Endothelial cell of umbilical vein (primary cell): Measurements from ENCODE around the gene CALN1. TPM values are rescaled to one million over a fixed set of nuclear protein-coding genes. Genes with fewer than 3 reads are reported as not detected.

Experiments
- BruUV-seq: library from RNA; stranded (reverse); fragments of 400-500 nt; replicated peaks from 2 replicates; lab custom pipeline; 2021; lab: Mats Ljungman, UMichigan
- CTCF ChIA-PET: fragments of 300-600, 350-600 bp; sonication (Branson Sonifier 250); formaldehyde crosslinking; loops from one replicate; lab custom pipeline; 2021; ENCODE audit warnings: antibody characterized with exemption, inconsistent platforms; lab: Charles Lee
- POLR2A ChIA-PET: fragments of 300-600, 350-600 bp; sonication (Branson Sonifier 250); formaldehyde crosslinking; loops from one replicate; lab custom pipeline; 2021; ENCODE audit warnings: antibody characterized with exemption, inconsistent platforms; lab: Charles Lee
- DNase-seq: peaks from one replicate; pipeline ENCODE4 v3.0.0-alpha.2; 2011; ENCODE audit warnings: low read depth, low spot score
- FAIRE-seq: peaks from 2 replicates; lab custom pipeline; 2011; peaks lifted over from hg19 to GRCh38; lab: Jason Lieb, UNC
- H2AFZ ChIP-seq: 2 replicates; pipeline ENCODE4 v1.6.0; 2012; ENCODE audit warnings: low read depth, low read length, control low read depth, inconsistent platforms
- H3K27ac ChIP-seq: 2 replicates; pipeline ENCODE4 v1.5.1; 2011; ENCODE audit warnings: low read depth, mild to moderate bottlenecking, control low read depth, low read length, moderate library complexity; ENCODE audit not compliant: insufficient read depth
- H3K27me3 ChIP-seq, 2 experiments: 2 replicates each; pipeline versions ENCODE4 v1.6.0 to v1.6.1; 2011; ENCODE audit warnings: low read length in 2 of 2, mixed read lengths in 1 of 2; ENCODE audit not compliant: control insufficient read depth in 2 of 2, insufficient read depth in 2 of 2
- H3K36me3 ChIP-seq, 2 experiments: 2 replicates in 1 of 2; 3 replicates in 1 of 2; pipeline ENCODE4 v1.5.1; 2011; ENCODE audit warnings: low read length in 2 of 2, mild to moderate bottlenecking in 1 of 2, moderate library complexity in 1 of 2; ENCODE audit not compliant: control insufficient read depth in 2 of 2, insufficient read depth in 2 of 2; ENCODE audit errors: extremely low read depth in 1 of 2
- H3K4me1 ChIP-seq: 3 replicates; pipeline ENCODE4 v1.5.1; 2011; ENCODE audit warnings: mild to moderate bottlenecking, low read length; ENCODE audit not compliant: control insufficient read depth, insufficient read depth; ENCODE audit errors: extremely low read depth
- H3K4me2 ChIP-seq: 2 replicates; pipeline ENCODE4 v1.6.1; 2011; ENCODE audit warnings: low read length, control low read depth, mixed read lengths; ENCODE audit not compliant: insufficient read depth
- H3K4me3 ChIP-seq, 3 experiments: fragments of 200-600 bp in 1 of 3; sonication (generic), shearing (Covaris generic) in 1 of 3; replicated peaks in 1 of 3; 2 replicates each; pipeline ENCODE4 v1.5.1; 2011 to 2016; ENCODE audit warnings: control low read depth in 3 of 3, low read length in 3 of 3, mild to moderate bottlenecking in 2 of 3, inconsistent platforms in 1 of 3, low read depth in 1 of 3, moderate library complexity in 1 of 3; ENCODE audit not compliant: insufficient read depth in 1 of 3
- H3K79me2 ChIP-seq: 2 replicates; pipeline ENCODE4 v1.6.0; 2012; ENCODE audit warnings: low read length, inconsistent platforms; ENCODE audit not compliant: control insufficient read depth, insufficient read depth
- H3K9ac ChIP-seq: replicated peaks from 2 replicates; pipeline ENCODE3; 2011; ENCODE audit warnings: low read length, control low read depth; ENCODE audit not compliant: insufficient read depth; ENCODE audit errors: extremely low read depth
- H3K9me1 ChIP-seq: replicated peaks from 3 replicates; pipeline ENCODE4 v1.6.0; 2011; ENCODE audit warnings: mild to moderate bottlenecking, low read length; ENCODE audit not compliant: control insufficient read depth, insufficient read depth; ENCODE audit errors: extremely low read depth
- H3K9me3 ChIP-seq: replicated peaks from 2 replicates; pipeline ENCODE4 v1.5.1; 2012; ENCODE audit warnings: low read length, inconsistent platforms; ENCODE audit not compliant: control insufficient read depth, insufficient read depth
- H4K20me1 ChIP-seq: replicated peaks from 2 replicates; pipeline ENCODE3; 2011; ENCODE audit warnings: mild to moderate bottlenecking, low read length; ENCODE audit not compliant: control insufficient read depth, insufficient read depth; ENCODE audit errors: extremely low read depth
- CTCF ChIP-seq, 2 donors: IDR thresholded peaks; 1 replicate in 1 of 2; 2 replicates in 1 of 2; pipeline ENCODE4 v1.5.1; 2011; ENCODE audit warnings: low read length in 2 of 2, mild to moderate bottlenecking in 2 of 2, moderate library complexity in 2 of 2, control low read depth in 1 of 2, inconsistent platforms in 1 of 2, low read depth in 1 of 2; ENCODE audit not compliant: insufficient read depth in 1 of 2; ENCODE audit errors: extremely low read depth in 1 of 2
- EZH2 ChIP-seq: IDR thresholded peaks from 2 replicates; pipeline ENCODE4 v1.6.1; 2012; ENCODE audit warnings: borderline replicate concordance, low read depth, mild to moderate bottlenecking, moderate library complexity, low read length, inconsistent platforms; ENCODE audit not compliant: severe bottlenecking
- FOS ChIP-seq: IDR thresholded peaks from 2 replicates; pipeline ENCODE4 v1.6.1; 2011; ENCODE audit warnings: mild to moderate bottlenecking, low read length, moderate library complexity, borderline replicate concordance; ENCODE audit not compliant: insufficient read depth
- GATA2 ChIP-seq: IDR thresholded peaks from 2 replicates; pipeline ENCODE4 v1.7.0; 2011; ENCODE audit warnings: low read depth, mild to moderate bottlenecking, moderate library complexity, mixed read lengths, low read length; ENCODE audit not compliant: insufficient read length, insufficient read depth
- JUN ChIP-seq: IDR thresholded peaks from 2 replicates; pipeline ENCODE4 v1.6.1; 2011; ENCODE audit warnings: borderline replicate concordance, low read depth; ENCODE audit not compliant: insufficient read length, insufficient read depth
- MYC ChIP-seq: IDR thresholded peaks from one replicate; pipeline ENCODE4 v1.6.1; 2011; ENCODE audit warnings: mild to moderate bottlenecking, low read depth, low read length
- POLR2A ChIP-seq: IDR thresholded peaks from 2 replicates; pipeline ENCODE4 v1.6.1; 2012; ENCODE audit warnings: low read depth, mild to moderate bottlenecking, control low read depth, low read length
- POLR2AphosphoS5 ChIP-seq: IDR thresholded peaks from 2 replicates; pipeline ENCODE4 v1.6.1; 2012; ENCODE audit warnings: low read depth, mild to moderate bottlenecking, control low read depth, low read length, moderate library complexity; ENCODE audit not compliant: insufficient read depth
- dilution Hi-C: fragments of 300-500 bp; cut with MboI; formaldehyde crosslinking; loops from one replicate; pipeline ENCODE4 v1.15.0; 2019; ENCODE audit warnings: low sequenced_read_pairs; ENCODE audit not compliant: extremely low pct_ligation_motif_present
- intact Hi-C: fragments of 100-400 bp; cut with micrococcal nuclease; formaldehyde crosslinking; loops from one replicate; pipeline ENCODE4 v1.10.0; 2022
- polyA plus RNA-seq, 4 experiments: library from polyadenylated mRNA; depleted of rRNA in 3 of 4; stranded (reverse) in 3 of 4; unstranded in 1 of 4; fragments of >200 nt; gene quantifications; 2 replicates each; pipeline versions ENCODE4 v1.2.1 to v1.2.3, GENCODE V29; 2011 to 2012; ENCODE audit warnings: missing spikeins in 1 of 4
- total RNA-seq: library from RNA; stranded (reverse); gene quantifications from 2 replicates; pipeline ENCODE4 v1.2.3, GENCODE V29; 2021
- TF ChIP-seq, protein P1 (sequence below): IDR thresholded peaks from 2 replicates; pipeline ENCODE4 v1.6.1; 2011; ENCODE audit not compliant: insufficient read depth, insufficient read length

Gene CALN1
- total and polyA plus RNA-seq, 2 donors (not counting 3 experiments of a cell fraction or from before 2014, with no cell fraction given) = not detected

- intact Hi-C loops (no loop called here), dilution Hi-C loops (no loop called here)
- Histone ChIP-seq H2AFZ (no peak overlapping the region), H3K9me1 (no peaks in the 10 kb centered on the region), H3K9ac (no peak overlapping the region), H3K36me3 (no peaks in the 10 kb centered on the region), H3K27ac (no peak overlapping the region), H3K4me1 (no peaks in the 10 kb centered on the region), H3K4me3 (no peak overlapping the region), H3K9me3 (no peaks in the 10 kb centered on the region), H3K4me2 (no peak overlapping the region), H3K79me2 (no peaks in the 10 kb centered on the region), H4K20me1 (no peaks in the 10 kb centered on the region), H3K27me3 (no peaks in the 10 kb centered on the region)
- CTCF ChIA-PET = no interaction called here
- POLR2A ChIA-PET = no interaction called here
- TF ChIP-seq POLR2A = no peak
- TF ChIP-seq EZH2 = no peak
- TF ChIP-seq FOS = no peak
- TF ChIP-seq, protein P1, sequence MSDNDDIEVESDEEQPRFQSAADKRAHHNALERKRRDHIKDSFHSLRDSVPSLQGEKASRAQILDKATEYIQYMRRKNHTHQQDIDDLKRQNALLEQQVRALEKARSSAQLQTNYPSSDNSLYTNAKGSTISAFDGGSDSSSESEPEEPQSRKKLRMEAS = no peak
- no peak for TF ChIP-seq GATA2
- no peak for TF ChIP-seq JUN
- no peak for TF ChIP-seq CTCF (IDR thresholded peaks at IDR 0.05; ENCODE audit: extremely low read depth in 1 of 2, insufficient read depth in 1 of 2, low read depth in 1 of 2, low read length in 2 of 2)
- TF ChIP-seq POLR2AphosphoS5 = no peak
- TF ChIP-seq MYC = no peak
- DNase-seq = no peak
- no TSS peak for BruUV-seq
- no peak for FAIRE-seq
These were observed 314.9 kb downstream of the CALN1 start for GRCh38 chr7:72097226-72097625.
